ENCODE measurements around the gene ZEB2. TPM values are rescaled to one million over a fixed set of nuclear protein-coding genes. Genes with fewer than 3 reads are reported as not detected.
A peak's percentile ranks its signal among the peaks of the same experiment; 100 is the strongest.

Gene ZEB2
- total RNA-seq, 1 experiment from 2014 or later, result 29.4 TPM

GRCh38 chr2:144509879-144510221, 10.1 kb downstream of the ZEB2 start:
- DNase-seq, result no peak
- Histone ChIP-seq H3K4me3 (ENCODE audit: low read length) (no peak overlapping the region), H3K27me3 (ENCODE audit: low read length) (no peaks in the 10 kb centered on the region), H3K79me2 (ENCODE audit: low read length) (peaks cover 8% of the 10 kb centered on the region; the same call in 1 of the 2 replicates), H2AFZ (ENCODE audit: low read length) (no peak overlapping the region), H3K27ac (ENCODE audit: low read length) (no peak overlapping the region), H3K9ac (ENCODE audit: low read length) (no peak overlapping the region), H3K9me3 (ENCODE audit: low read length) (no peaks in the 10 kb centered on the region), H3K4me2 (ENCODE audit: low read depth, low read length, poor library complexity, severe bottlenecking) (no peak overlapping the region), H3K36me3 (ENCODE audit: insufficient read depth, low read length) (no peaks in the 10 kb centered on the region; the same call in 1 of the 2 replicates), H3K4me1 (ENCODE audit: low read length) (peaks cover 53% of the 10 kb centered on the region), H3K9me2 (replicated peaks; ENCODE audit: insufficient read depth, low read length) (no peaks in the 10 kb centered on the region), H4K20me1 (ENCODE audit: insufficient read depth, low read depth, low read length) (peaks cover 20% of the 10 kb centered on the region; the same call in 1 of the 2 replicates)

DNA sequence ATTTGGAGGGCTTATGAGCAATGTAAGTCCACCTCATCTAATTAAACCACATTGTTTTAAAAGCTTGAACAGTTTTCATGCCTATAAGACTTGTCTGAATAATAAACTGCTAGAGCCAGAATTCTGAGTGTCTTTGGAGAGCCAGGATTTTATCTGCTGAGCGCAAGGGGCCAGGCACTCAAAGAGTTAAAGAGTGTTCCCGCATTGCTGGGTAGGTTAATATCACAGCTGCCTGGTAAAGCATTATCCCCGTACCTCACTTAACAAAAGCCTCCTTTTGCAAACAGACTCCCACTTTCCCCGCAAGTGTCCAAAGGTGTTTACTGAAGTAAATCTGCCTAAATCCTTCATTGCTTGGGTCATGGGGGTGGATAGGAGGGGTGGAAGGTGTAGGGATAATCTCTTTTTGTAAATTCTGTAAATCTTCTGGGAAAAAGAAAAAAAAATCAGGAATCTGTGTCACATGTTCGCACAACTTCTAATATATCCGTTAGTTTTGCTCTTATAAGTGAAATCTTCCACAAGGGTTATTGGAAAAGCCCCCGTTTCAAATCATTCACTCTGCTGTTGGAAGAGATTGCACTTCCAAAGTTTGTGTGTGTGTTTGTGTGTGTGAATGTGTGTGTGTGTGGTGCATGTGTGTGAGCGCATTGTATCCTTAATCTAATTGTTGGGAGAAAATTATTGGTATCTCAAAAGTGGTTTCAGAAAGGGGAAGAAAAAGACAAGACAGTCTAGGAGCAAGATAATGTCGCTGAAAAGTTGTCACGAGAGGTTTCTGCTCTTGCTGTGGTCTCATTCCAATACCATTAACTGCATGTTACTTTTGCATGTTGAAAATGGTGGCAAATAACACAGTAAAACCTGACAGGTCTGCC, 10.7 kb downstream of the ZEB2 start:
- no peak for DNase-seq
- H3K9ac ChIP-seq (ENCODE audit: low read length), result no peak overlapping the region
- H3K4me2 ChIP-seq (ENCODE audit: low read depth, low read length, poor library complexity, severe bottlenecking), result no peak overlapping the region
- H3K36me3 ChIP-seq (ENCODE audit: insufficient read depth, low read length), result no peaks in the 10 kb centered on the region
- no peak overlapping the region for H3K27ac ChIP-seq (ENCODE audit: low read length)
- H3K9me3 ChIP-seq (ENCODE audit: low read length), result no peaks in the 10 kb centered on the region
- peaks cover 53% of the 10 kb centered on the region for H3K4me1 ChIP-seq (ENCODE audit: low read length)
- H3K27me3 ChIP-seq (ENCODE audit: low read length), result no peaks in the 10 kb centered on the region
- H2AFZ ChIP-seq (ENCODE audit: low read length), result no peak overlapping the region
- H3K9me2 ChIP-seq (replicated peaks; ENCODE audit: insufficient read depth, low read length), result no peaks in the 10 kb centered on the region
- H4K20me1 ChIP-seq (ENCODE audit: insufficient read depth, low read depth, low read length), result peaks cover 14% of the 10 kb centered on the region; the same call in 1 of the 2 replicates
- no peak overlapping the region for H3K4me3 ChIP-seq (ENCODE audit: low read length)
- H3K79me2 ChIP-seq (ENCODE audit: low read length), result peaks cover 6% of the 10 kb centered on the region; the same call in 1 of the 2 replicates

DNA sequence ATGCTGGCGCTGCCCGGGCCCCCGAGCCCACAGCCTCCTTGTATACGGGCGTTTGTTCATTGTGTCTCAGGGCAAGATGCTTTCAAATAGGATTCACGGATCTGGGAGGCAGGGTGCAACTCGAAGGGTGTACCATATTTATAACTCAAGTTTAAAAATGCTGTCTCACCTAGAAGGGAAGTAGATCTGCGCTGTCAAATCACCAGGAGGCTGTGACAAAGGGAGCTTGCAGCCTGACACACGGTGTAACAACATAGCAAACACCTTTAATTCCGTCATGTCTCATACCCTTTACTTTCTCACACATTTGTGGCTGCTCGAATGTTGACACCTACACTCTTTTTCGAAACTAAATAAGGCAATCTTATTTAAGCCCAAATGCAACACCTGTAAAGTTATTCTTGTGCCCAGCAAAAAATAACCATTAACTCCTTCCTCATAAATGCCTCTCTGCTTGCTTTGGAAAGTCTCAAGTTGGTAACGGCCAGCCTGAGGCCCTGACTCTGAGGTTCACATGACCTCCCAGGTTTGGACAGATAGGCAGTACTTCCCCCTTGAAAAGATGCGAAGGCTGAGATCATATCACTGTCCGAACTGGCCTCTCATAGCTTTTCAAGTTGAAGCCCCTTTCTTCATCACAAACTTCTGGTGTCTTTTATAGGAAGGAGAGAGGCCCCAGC, 11.6 kb downstream of the ZEB2 start:
- Histone ChIP-seq H4K20me1 (ENCODE audit: insufficient read depth, low read depth, low read length) (peaks cover 13% of the 10 kb centered on the region; the same call in 1 of the 2 replicates), H3K27me3 (ENCODE audit: low read length) (no peaks in the 10 kb centered on the region), H3K9me2 (replicated peaks; ENCODE audit: insufficient read depth, low read length) (no peaks in the 10 kb centered on the region), H3K4me2 (ENCODE audit: low read depth, low read length, poor library complexity, severe bottlenecking) (peak overlapping the region; percentile 10), H3K4me1 (ENCODE audit: low read length) (peaks cover 53% of the 10 kb centered on the region), H3K79me2 (ENCODE audit: low read length) (peaks cover 6% of the 10 kb centered on the region; the same call in 1 of the 2 replicates), H3K27ac (ENCODE audit: low read length) (no peak overlapping the region), H3K9me3 (ENCODE audit: low read length) (no peaks in the 10 kb centered on the region), H3K9ac (ENCODE audit: low read length) (no peak overlapping the region), H2AFZ (ENCODE audit: low read length) (no peak overlapping the region), H3K4me3 (ENCODE audit: low read length) (no peak overlapping the region), H3K36me3 (ENCODE audit: insufficient read depth, low read length) (no peaks in the 10 kb centered on the region)
- DNase-seq, result no peak

DNA sequence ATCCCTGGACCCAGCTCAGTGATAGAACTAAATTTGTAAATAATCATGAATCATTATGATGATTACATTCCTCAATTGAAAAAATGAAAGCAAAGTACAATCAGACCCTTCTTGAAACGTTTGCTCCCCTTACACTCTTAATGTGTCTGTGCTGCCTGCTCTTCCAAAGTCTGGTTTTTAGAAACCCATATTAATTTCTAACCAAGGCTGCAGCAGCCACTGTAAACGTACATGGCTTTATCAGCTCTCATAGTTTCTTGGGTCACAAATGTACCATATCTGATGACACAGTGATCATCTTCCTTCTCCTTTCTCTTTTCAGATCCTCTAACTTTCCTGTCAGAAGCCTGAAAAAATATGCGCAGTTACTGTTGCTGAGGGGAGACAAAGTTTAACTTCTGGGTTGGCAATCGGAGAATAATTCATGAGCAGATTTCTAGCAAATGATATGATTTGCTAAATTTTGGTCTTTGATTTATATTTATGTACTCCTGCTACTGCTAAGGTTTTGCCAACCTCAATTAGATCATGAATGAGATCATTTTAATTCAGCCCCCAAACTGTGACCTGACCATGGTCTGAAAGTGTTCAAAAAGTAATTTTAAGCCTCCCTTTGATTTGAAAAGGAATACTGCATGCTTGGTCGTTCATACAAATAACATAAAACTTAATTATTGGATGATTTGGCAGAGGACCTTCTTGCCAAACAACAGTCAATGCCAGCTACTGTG, 12.3 kb downstream of the ZEB2 start:
- Histone ChIP-seq H4K20me1 (ENCODE audit: insufficient read depth, low read depth, low read length) (peaks cover 6% of the 10 kb centered on the region; the same call in 1 of the 2 replicates), H3K9me2 (replicated peaks; ENCODE audit: insufficient read depth, low read length) (no peaks in the 10 kb centered on the region), H3K4me2 (ENCODE audit: low read depth, low read length, poor library complexity, severe bottlenecking) (no peak overlapping the region), H3K36me3 (ENCODE audit: insufficient read depth, low read length) (no peaks in the 10 kb centered on the region), H3K9me3 (ENCODE audit: low read length) (no peaks in the 10 kb centered on the region), H3K4me1 (ENCODE audit: low read length) (peaks cover 52% of the 10 kb centered on the region), H3K79me2 (ENCODE audit: low read length) (peaks cover 5% of the 10 kb centered on the region; the same call in 1 of the 2 replicates), H3K4me3 (ENCODE audit: low read length) (no peak overlapping the region), H3K27me3 (ENCODE audit: low read length) (no peaks in the 10 kb centered on the region), H3K9ac (ENCODE audit: low read length) (no peak overlapping the region), H2AFZ (ENCODE audit: low read length) (no peak overlapping the region), H3K27ac (ENCODE audit: low read length) (no peak overlapping the region)
- DNase-seq, result no peak

DNA sequence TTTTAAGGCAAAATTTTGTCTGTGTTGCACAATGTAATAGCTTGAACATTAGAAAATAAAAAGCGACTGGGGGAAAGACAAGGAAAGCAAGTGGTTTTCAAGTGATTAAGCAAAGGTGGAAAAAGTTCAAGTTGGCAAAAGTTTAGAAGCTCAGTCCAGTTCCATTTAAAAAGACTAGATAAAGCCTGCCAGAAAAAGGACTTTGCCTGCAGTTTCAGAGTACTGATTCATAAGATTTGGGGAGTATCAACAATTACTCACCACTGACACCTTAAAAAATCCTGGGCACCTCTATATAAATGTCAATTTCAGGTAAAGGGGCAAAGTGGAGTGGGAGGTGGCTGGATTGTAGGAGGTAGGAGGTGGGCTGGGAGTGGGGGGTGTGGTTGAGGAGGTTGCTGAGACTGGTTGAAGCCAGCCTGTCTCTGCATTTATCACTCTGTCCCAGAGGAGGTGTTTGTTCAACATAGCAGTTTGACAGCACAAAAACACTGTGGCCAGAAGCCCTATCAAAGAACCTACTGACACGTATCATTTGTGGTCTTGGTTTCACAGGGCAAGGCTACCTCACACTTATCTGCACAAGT, 14.6 kb downstream of the ZEB2 start:
- Histone ChIP-seq H3K79me2 (ENCODE audit: low read length) (no peaks in the 10 kb centered on the region), H3K27me3 (ENCODE audit: low read length) (no peaks in the 10 kb centered on the region), H3K9ac (ENCODE audit: low read length) (no peak overlapping the region), H3K4me2 (ENCODE audit: low read depth, low read length, poor library complexity, severe bottlenecking) (no peak overlapping the region), H3K4me3 (ENCODE audit: low read length) (no peak overlapping the region), H3K27ac (ENCODE audit: low read length) (no peak overlapping the region), H3K4me1 (ENCODE audit: low read length) (peaks cover 31% of the 10 kb centered on the region), H3K36me3 (ENCODE audit: insufficient read depth, low read length) (no peaks in the 10 kb centered on the region), H3K9me2 (replicated peaks; ENCODE audit: insufficient read depth, low read length) (no peaks in the 10 kb centered on the region), H2AFZ (ENCODE audit: low read length) (no peak overlapping the region), H4K20me1 (ENCODE audit: insufficient read depth, low read depth, low read length) (no peaks in the 10 kb centered on the region), H3K9me3 (ENCODE audit: low read length) (no peaks in the 10 kb centered on the region)
- no peak for DNase-seq

DNA sequence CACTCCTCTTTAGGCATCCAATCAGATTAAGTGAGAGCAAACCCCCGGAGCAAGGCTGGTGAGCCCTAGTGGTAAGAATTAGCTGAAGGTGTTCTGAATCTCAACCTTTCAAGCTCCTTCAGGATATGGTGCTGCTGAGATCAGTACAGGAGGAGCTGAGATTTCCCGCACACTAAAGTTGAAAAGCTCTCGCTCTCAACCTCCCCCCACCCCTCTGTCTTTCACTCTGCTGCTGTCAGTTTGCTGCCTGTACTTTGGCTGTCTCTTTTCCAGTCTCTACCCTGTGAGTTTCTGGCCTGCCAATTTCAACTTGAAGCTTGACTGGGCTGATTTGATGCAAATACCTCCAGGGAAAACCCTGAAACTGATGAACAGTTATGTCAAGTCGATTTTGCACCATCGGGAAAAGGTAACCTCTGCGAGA, 15.7 kb downstream of the ZEB2 start:
- Histone ChIP-seq H4K20me1 (ENCODE audit: insufficient read depth, low read depth, low read length) (no peaks in the 10 kb centered on the region), H3K9me2 (replicated peaks; ENCODE audit: insufficient read depth, low read length) (no peaks in the 10 kb centered on the region), H3K79me2 (ENCODE audit: low read length) (no peaks in the 10 kb centered on the region), H3K9me3 (ENCODE audit: low read length) (no peaks in the 10 kb centered on the region), H3K9ac (ENCODE audit: low read length) (no peak overlapping the region), H3K4me3 (ENCODE audit: low read length) (no peak overlapping the region), H2AFZ (ENCODE audit: low read length) (no peak overlapping the region), H3K27me3 (ENCODE audit: low read length) (no peaks in the 10 kb centered on the region), H3K4me1 (ENCODE audit: low read length) (peaks cover 27% of the 10 kb centered on the region), H3K36me3 (ENCODE audit: insufficient read depth, low read length) (no peaks in the 10 kb centered on the region), H3K4me2 (ENCODE audit: low read depth, low read length, poor library complexity, severe bottlenecking) (no peak overlapping the region), H3K27ac (ENCODE audit: low read length) (no peak overlapping the region)
- DNase-seq, result no peak

DNA sequence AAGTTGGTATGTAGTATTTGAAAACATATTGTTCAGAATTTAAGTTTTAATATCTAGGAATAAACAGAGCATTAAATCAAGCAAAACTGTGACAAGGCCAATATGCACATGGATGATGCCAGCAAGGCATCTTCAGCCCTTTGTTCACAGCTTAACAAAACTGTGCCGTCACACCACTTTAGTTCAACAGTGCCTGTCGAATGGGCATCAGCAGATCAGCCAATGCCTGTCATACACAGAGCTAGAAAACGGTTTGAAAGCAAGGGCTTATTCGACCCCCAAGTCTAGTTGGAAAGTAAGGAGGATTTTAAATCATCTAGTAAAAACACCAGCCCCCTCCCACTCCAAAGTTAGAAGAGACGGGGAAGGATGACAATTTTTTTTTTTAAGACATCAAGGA, 16.7 kb downstream of the ZEB2 start:
- H3K4me1 ChIP-seq (ENCODE audit: low read length), result peaks cover 19% of the 10 kb centered on the region
- H3K9me2 ChIP-seq (replicated peaks; ENCODE audit: insufficient read depth, low read length), result no peaks in the 10 kb centered on the region
- H3K9ac ChIP-seq (ENCODE audit: low read length), result no peak overlapping the region
- no peak overlapping the region for H2AFZ ChIP-seq (ENCODE audit: low read length)
- no peak for DNase-seq
- H3K27ac ChIP-seq (ENCODE audit: low read length), result no peak overlapping the region
- H3K27me3 ChIP-seq (ENCODE audit: low read length), result no peaks in the 10 kb centered on the region
- no peak overlapping the region for H3K4me3 ChIP-seq (ENCODE audit: low read length)
- no peak overlapping the region for H3K4me2 ChIP-seq (ENCODE audit: low read depth, low read length, poor library complexity, severe bottlenecking)
- H4K20me1 ChIP-seq (ENCODE audit: insufficient read depth, low read depth, low read length), result no peaks in the 10 kb centered on the region
- H3K36me3 ChIP-seq (ENCODE audit: insufficient read depth, low read length), result no peaks in the 10 kb centered on the region
- 0 out of 2 replicates have a peak, but pooled peaks cover 2% of the 10 kb centered on the region for H3K79me2 ChIP-seq (ENCODE audit: low read length)
- H3K9me3 ChIP-seq (ENCODE audit: low read length), result no peaks in the 10 kb centered on the region

Data from Karpas-422 (cell line).